Mammary epithelial cell (primary cell): ENCODE measurements around the gene EXOC4.

ENCODE experiments used
- EZH2 ChIP-seq: IDR thresholded peaks from 2 replicates; pipeline ENCODE4 v1.6.1; 2012; ENCODE audit warnings: low read length, inconsistent platforms, borderline replicate concordance
- TF ChIP-seq, protein P1 (sequence below), 2 donors: IDR thresholded peaks in 1 of 2; conservative IDR thresholded peaks in 1 of 2; 2 replicates each; pipeline ENCODE4 v1.5.1; 2011 to 2012; ENCODE audit warnings: inconsistent platforms in 2 of 2, low read length in 2 of 2, mild to moderate bottlenecking in 2 of 2, control low read depth in 1 of 2, low read depth in 1 of 2; ENCODE audit not compliant: insufficient read depth in 1 of 2; ENCODE audit errors: extremely low read depth in 1 of 2

- TF ChIP-seq, protein P1, sequence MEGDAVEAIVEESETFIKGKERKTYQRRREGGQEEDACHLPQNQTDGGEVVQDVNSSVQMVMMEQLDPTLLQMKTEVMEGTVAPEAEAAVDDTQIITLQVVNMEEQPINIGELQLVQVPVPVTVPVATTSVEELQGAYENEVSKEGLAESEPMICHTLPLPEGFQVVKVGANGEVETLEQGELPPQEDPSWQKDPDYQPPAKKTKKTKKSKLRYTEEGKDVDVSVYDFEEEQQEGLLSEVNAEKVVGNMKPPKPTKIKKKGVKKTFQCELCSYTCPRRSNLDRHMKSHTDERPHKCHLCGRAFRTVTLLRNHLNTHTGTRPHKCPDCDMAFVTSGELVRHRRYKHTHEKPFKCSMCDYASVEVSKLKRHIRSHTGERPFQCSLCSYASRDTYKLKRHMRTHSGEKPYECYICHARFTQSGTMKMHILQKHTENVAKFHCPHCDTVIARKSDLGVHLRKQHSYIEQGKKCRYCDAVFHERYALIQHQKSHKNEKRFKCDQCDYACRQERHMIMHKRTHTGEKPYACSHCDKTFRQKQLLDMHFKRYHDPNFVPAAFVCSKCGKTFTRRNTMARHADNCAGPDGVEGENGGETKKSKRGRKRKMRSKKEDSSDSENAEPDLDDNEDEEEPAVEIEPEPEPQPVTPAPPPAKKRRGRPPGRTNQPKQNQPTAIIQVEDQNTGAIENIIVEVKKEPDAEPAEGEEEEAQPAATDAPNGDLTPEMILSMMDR (conservative IDR thresholded peaks at IDR 0.05 in 1 of 2, IDR thresholded peaks at IDR 0.05 in 1 of 2; ENCODE audit: extremely low read depth in 1 of 2, insufficient read depth in 1 of 2, low read depth in 1 of 2, low read length in 2 of 2), result no peak
- TF ChIP-seq EZH2, result no peak
Measured at GRCh38 chr7:133934977-133935330, 682.1 kb downstream of the EXOC4 start.
